ENCODE results near the gene SEC14L1.

The SEC14L1 gene

DNA sequence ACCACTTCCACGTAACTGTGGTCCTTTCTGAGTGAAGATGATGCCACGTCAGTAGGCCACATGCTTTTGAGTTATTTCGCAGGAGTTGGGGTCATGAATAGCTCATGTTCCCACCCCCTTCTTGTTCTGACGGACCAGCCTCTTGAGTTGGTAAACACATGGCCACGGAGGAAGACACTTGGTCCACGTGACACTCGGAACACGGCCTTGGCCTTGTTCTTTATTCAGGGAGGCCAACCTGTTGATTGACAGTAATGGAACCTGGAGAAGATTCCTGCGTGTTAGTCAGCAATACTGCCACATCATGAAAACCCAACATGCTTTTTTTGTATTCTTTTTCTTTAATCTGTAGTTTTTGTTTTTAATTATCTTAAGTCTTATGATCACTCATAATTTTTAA is 56.3 kb downstream of the SEC14L1 start:
- no peak for DNase-seq

DNA sequence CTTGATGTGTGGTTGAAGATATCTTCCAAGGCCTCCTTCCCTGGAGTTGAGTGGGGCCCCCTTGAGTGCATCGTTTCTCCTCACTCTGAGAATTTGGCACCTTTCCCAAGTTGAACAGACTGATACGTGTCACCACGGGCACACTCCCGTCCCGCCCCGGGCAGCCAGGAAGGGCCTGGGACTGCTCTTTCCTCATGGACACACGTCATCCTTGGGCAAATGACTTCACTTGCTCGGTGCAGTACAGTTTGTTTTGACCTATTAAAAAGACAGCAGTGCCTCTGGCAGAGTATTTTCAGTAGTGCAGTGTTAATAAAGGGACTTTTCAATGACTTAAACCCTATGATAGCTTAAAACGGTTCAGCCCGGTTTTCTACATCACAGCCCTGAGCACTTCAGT is 59.9 kb downstream of the SEC14L1 start:
- no peak for DNase-seq

DNA sequence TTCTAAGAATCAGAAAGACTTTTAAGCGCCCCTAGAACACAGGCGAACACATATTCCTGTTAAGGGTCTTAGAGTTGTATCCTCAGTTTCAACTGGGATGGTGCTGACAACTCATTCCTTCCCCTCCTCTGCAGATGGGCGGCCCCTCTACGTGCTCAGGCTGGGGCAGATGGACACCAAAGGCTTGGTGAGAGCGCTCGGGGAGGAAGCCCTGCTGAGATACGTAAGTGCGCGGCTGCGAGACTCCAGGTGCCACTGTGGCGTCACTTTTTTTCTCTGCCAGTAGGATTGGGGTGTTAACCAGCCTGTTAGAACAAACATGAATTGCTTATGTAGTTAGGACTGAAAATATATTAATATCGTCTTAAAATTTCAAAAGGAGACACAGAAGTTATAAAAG is 62.7 kb downstream of the SEC14L1 start:
- DNase-seq = no peak

DNA sequence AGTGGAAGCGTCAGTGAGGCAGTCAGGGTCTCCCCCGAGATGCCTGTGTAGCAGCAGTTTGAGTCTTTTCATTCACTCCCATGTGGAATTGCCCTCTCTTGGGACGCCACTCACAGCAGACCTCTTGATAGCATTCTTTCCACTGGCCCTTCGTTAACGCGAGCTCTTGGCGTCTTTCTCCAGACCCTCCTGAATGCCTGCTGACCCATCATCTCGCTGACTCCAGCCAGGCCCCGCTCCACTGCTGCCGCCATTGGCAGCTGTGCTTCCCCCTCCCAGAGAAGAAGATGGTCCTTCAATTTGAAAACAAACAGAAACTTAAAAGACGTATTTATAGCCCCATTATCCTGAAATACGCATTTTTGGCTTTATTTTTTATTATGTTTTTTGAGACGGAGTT is 63.1 kb downstream of the SEC14L1 start:
- DNase-seq = no peak

DNA sequence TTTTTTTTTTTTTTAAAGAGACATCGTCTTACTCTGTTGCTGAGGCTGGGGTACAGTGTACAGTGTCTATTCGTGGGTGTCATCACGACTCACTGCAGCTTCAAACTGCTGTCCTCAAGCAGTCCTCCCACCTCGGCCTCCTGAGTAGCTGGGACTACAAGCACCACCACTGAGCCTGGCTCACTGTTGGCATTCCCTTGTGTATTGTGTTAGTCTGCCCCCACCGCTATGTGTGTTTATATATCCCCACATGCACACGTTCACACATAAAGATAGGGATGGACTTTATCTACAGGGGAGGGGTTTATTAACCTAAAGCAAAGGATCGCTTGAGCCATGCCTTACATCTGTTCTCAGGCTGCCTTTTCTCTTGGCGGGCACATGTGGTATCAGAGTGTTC is 63.8 kb downstream of the SEC14L1 start:
- no peak for DNase-seq

DNA sequence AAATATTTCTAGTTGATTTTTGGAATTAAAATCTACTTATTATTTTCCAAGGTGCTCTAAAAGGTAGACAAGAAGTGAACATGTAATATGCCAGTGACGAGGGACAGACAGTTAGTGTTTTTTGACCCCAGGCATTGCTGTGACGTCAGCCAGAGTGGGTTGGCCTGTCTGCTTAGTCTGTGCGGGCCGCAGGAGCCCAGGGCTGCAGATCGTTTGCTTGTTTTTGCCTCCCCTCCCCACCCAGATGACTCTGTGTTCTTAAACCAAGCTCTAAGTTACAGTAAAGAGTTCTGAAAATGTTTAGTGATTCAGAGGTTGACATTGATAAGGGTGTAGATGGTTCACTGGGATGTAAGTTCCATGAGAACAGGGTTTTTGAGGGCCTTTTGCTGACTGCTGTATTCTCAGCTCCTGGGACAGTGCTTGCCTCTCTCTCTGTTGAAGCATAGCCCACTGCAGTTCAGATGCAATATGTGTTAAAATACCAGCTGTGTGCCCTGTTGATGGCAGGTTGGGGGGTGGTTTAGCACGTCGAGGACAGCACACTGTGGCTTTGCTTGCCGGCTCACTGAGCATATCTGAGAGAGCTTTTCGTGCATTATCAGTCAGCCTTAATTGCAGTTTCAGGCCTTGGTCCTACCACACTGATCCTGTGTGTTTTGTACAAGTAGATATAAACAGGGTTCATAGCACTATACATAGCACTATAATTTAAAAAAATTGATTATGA is 64.8 kb downstream of the SEC14L1 start:
- DNase-seq = no peak

DNA sequence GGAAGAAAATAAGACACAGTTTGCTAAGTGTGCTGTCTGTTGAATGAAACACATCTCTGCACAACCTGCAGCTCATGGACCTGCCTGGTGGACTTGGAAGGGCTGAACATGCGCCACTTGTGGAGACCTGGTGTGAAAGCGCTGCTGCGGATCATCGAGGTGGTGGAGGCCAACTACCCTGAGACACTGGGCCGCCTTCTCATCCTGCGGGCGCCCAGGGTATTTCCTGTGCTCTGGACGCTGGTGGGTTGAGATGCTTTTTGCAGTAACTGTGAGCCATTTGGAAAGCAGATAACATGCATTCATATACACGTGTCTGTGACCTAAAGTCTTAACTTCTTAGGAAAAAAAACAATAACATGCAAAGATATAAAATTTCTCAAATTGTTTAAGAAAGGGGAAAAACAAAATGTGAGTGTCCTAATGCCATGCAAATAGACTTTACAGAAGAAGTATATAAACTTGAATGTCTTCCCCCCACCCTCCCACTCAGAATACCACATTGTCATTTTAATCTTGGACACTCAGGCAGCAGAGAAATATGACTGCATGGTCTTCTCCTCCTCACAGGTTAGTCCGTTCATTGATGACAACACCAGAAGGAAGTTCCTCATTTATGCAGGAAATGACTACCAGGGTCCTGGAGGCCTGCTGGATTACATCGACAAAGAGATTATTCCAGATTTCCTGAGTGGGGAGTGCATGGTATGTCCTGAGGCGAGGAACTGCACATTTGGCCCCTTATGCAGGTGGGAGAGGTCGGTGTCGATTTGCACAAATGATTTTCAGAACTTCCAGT is 65.6 kb downstream of the SEC14L1 start:
- no peak for DNase-seq

DNA sequence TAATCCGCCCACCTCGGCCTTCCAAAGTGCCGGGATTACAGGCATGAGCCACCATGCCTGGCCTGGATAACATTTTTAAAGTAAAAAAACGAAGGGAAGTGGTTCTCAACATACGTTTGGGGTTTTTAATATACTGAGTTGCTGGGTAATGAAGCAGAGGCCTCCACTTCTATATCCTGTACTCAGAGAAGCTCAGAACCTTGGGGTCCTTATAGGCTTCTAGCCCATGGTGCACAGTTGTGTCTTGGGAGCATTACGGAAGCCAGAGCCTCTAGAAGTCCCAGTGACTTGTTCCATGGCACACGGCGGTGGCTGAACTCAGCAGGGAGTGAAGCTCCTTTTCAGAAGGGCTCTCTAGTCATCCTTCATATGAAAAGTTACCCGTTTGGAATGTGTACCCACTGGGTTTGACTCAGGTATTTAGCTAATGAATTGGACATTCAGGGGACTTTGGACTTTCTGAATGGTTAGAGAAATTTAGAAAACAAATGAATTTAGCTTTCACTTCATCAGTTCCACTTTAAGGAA is 67.0 kb downstream of the SEC14L1 start:
- DNase-seq = no peak

DNA sequence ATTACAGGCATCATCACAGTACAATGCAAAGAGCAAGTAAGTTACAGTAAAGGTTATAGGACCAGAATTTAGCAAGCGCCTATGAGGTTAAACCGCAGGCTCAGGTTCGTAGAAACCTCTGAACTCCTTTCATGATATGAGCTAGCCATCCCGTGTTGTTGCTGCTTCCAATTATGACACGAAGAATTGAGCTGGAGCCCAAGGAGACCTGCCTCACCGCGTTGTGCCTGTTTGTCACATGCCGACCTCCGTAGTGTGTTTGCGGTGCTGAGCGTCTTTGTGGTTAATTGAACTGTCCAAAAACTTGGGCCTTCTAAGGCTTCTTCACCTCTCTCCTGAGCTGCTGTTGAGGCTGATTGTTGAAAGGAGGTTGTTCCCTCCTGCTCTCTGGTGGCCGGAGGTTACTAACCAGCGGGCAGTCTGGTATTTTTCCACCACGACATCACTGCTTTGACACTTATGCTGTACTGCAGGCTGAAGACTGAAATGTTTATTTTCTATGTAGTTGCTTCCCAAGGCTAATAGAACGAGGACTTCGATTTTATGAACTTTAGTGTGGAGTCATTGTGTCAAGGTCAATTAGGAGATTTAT is 67.5 kb downstream of the SEC14L1 start:
- DNase-seq = peak; percentile 53

DNA sequence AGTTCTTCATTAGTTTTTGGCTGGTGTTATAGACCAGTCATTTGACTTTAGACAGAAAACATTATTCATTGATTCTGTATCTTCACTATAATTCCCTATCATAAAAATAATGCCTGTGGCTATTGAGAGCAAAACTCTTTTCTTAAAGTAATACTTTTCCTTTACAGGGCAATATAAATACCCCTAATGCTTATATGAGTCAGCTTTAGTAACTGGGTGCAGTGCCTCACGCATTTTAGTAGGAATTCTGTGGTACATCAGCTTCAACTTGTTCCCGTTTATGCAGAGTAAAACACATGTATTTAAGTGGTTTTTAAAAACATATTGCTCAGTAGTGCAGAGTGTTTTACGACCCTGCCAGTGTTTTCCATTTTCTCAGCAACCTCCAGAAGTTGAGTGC is 68.1 kb downstream of the SEC14L1 start:
- DNase-seq = no peak

DNA sequence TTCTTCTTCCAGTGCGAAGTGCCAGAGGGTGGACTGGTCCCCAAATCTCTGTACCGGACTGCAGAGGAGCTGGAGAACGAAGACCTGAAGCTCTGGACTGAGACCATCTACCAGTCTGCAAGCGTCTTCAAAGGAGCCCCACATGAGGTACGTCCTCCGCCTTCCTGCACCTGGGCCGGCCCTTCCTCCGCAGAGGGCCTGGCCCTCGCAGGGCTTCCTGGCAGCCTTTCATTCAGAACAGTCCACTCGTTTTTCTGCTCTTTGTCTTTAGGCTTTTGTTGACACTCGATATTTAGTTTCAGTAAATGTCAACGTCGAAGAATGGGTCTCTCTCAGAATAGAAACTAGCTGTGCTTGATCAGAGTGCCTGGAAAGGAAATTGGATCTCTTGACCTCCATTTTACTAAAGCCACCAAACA is 68.6 kb downstream of the SEC14L1 start:
- DNase-seq = no peak

DNA sequence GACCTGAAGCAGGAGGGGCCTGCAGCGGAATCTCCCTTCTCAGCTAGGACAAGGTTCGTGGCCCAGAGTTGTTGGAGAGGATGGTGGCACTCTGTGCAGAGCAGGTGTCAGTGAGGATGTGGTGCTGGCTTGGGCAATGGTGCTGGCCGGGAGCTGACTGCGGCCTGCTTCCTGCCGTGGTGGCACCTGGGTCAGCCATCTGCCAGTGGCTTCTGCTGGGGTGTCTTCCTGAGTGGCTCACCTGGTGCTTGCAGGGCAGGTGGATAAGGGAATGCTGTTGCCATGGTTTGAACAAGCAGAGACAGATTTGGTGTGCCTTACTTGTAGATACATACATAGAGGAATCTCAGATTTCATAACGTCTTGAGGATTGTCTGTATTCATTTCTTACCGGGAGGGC is 69.6 kb downstream of the SEC14L1 start:
- no peak for DNase-seq

DNA sequence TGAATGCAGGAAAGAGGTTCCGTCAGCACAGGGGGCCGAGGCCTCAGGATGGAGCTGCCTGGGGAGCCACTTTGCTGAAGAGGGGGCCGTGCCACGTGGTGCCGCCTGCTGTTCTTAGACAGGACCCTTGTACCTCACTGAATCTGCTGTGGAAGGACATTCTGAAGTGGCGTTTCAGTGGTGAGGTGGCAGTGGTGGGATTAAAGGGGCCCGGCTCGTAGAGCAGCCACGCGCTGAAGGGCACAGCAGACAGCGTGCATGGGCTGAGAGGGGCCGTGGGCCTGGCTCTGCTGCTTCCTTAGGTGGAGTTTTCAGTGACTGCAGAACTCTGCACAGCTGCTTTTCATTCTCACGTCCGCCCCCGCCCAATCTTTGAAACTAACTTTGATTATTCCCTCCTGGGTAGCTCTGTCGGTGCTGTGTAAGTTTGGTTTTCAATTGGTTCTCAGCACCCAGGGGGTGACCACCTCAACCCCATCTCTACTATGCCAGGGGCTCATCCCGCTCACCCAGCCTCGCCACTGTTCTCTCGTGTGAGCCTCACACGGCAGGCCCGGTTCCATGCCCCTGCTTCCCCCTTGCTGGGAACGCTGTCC is 70.3 kb downstream of the SEC14L1 start:
- no peak for DNase-seq

DNA sequence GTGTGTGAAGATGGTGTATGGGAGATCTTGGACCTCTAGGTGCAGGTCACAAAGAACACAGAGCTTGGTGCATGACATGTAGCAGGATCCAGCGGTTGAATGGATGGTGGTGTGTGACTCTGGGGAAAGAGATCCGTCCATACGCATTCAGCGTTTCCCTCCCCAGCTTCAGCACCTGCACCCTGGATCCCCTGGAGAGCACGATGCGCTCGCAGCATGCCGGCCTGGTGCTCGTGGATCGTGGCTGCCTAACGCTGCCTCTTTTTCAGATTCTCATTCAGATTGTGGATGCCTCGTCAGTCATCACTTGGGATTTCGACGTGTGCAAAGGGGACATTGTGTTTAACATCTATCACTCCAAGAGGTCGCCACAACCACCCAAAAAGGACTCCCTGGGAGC is 70.9 kb downstream of the SEC14L1 start:
- no peak for DNase-seq

DNA sequence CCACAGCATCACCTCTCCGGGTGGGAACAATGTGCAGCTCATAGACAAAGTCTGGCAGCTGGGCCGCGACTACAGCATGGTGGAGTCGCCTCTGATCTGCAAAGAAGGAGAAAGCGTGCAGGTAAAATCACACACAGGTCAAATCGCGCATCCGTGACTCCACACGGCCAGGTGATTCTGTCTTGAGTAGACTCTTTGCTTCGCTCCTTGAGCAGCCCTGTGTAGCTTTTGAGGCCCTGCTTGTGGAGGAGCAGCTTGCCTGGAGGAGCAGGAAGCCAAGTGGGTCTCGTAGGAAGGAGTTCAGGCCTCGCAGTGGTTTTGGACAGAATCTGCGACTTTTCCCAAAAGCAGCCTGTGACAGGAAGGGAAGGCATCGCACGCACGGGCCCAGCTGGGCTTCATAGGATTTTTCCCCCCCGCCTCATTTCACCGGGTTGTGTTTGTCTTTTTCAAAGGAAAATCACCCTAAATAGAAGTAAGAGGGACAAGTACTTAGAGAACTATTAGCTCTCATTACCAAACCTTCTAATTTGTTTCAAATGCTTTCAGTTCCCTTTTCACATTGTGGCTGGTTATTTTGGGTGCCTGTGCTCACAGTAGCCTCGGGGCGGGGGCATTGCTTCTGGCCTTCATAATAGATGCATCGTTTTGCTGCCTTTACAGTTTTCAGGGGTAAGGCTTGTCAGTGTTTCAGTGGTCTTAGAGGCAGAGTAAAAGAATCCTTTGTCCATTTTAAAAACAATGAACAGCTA is 71.5 kb downstream of the SEC14L1 start:
- DNase-seq = no peak

DNA sequence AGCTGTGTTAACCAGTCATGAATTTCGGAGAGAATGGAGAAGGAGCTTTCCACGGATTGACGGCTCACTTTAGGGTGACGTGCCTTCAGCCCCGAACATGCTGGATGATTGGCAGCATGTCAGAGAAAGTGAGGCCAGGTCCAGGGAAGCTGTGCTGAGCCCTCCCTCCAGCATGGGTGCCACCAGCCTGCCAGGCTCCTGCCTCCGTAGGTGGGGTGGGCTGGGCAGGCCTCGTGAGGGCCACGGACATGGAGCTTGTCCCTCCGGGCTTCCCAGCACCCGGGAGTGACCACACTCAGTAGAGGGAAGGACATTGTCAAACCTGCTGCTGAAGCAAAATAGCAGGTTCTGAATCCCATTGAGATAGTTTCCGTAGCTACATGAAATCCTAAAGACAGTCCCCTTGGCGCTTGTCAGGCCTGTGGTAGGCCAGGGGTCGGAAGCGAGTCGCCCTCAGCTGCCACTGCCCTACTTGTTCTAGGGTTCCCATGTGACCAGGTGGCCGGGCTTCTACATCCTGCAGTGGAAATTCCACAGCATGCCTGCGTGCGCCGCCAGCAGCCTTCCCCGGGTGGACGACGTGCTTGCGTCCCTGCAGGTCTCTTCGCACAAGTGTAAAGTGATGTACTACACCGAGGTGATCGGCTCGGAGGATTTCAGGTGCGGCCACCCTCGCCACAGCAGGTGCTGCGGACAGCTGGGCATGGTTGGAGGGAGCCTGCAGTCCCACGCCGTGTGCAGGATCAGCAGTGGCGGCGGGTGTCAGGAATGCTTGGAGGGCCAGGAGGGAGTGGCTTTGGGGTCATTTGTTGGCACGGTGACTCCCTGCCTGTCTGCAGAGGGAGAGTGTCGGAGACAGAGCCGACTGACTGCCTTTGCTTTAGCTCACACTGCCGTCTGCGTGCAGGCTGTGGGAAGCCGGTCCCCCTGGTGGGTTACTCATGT is 72.3 kb downstream of the SEC14L1 start:
- no peak for DNase-seq

DNA sequence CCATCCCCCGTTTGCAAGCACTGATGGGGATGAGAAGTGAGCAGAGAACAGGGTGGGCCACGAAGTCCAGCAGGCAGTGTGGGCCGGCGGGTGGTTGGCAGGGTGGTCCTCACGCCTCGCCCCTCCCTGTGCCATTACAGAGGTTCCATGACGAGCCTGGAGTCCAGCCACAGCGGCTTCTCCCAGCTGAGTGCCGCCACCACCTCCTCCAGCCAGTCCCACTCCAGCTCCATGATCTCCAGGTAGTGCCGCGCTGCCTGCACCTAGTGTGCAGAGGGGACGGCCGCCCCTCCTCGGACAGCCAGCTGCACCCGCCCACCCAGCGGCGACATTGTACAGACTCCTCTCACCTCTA is 73.0 kb downstream of the SEC14L1 start:
- DNase-seq = no peak

DNA sequence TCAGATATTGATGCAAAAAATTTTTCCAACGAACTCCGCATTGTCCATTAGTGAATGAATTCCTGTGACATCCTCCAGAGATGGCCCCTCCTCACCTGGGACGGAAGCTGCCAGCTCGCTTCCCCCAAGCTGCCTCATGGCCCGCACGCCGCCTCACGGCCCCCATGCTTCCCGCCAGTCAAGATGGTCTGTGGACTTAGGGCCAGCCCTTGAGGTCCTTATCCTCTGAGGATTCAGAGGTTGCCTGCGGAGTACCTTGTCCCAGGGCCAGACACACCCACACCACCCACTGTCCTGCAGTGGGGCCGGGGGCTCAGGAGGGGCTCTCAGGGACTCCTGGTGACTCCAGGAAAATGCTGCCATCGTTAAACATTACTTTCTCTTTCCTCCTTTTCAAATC is 73.6 kb downstream of the SEC14L1 start:
- DNase-seq = no peak

DNA sequence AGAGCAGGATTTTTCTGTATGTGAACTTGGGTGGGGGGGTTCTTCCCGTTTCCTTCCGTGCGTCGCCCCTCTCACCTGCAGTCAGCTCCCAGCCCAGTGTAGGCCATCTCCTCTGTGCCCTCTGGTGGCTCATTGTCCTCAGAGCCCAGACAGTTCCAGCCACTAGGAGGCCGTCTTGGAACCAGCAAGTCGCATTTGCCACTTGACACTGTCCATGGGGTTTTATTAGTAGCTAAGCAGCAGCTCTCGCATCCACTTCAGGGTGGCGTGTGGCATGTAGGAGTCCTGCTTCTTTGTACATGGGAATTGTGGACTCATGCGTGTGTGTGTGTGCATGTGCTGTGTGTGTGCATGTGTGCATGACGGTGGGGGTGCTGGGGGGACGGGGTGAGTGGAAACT is 74.0 kb downstream of the SEC14L1 start:
- DNase-seq = no peak

DNA sequence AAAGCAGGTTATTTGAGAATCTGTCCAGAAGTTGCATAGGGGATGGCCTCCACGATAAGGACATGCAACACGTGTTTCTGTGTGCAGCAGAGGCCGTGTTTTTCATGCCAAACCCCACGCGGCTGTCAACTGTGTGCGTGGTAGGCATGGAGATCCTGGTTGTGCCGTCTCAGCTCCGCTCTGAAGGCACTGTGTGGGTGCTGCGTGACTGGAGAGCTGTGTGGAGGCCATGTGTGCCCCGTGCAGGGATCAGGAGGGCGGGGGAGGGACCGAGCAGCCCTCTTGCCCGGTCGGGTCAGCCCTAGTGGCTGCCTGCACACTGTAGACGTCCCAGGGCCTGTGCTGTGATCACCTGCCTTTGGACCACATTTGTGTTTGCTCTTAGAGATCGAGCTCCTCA is 74.5 kb downstream of the SEC14L1 start:
- no peak for DNase-seq

DNA sequence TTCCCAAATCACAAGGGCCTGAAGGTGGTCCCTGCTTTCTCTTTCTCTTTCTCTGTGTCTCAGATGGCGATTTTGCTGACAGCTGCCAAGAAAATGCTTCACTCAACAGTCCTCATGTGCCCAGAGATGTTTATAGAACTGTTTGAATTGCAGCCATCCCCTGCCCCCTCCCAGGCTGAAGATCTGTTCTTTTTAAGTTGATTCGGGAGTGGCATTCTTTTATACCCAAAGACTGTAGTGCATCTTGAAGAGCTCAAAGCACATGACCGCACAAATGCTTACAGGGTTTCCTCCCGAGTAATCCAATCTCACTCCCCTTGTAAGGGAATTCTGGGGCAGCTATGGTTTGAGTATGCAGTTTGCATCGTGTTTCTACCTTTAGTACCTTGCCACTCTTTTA is 75.7 kb downstream of the SEC14L1 start:
- no peak for DNase-seq

DNA sequence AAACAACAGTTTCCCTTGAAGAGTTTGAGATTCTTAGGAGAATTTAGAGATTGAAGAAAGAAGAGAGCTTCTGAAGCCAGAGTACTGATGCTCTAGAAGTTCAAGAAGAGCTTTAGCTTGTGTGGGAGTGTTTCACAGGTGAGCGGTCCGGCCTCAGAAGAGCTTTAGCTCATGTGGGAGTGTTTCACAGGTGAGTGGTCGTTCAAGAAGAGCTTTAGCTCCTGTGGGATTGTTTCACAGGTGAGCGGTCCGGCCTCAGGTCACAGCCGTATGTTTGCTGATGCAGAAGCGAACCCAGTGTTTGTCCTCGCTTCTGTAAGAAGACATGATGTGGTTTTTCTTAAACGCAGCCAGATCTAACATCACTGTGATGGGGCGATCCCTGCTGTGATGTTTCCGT is 76.4 kb downstream of the SEC14L1 start:
- no peak for DNase-seq

Measured in amniotic stem cell (primary cell).